ENCODE data around the gene YWHAG. TPM values are rescaled to one million over a fixed set of nuclear protein-coding genes. Genes with fewer than 3 reads are reported as not detected.

Gene YWHAG
- total and polyA plus RNA-seq, 9 of the 15 experiments (the other 6 are each of a cell fraction or from before 2014, with no cell fraction given): 30.4 to 246 (median 94.5) TPM

- TF ChIP-seq TRIM25 (IDR thresholded peaks at IDR 0.05; ENCODE audit: borderline replicate concordance) (no peak), AFF1 (IDR thresholded peaks at IDR 0.05; ENCODE audit: low read depth in 1 of 2, partially characterized antibody in 2 of 2) (no peak), ZNF584 (CRISPR knock-in tag; IDR thresholded peaks at IDR 0.05; ENCODE audit: low read depth) (0 out of 2 replicates have a peak, but pooled peaks have one; percentile 60), ZNF668 (CRISPR knock-in tag; IDR thresholded peaks at IDR 0.05) (no peak), CHD4 (IDR thresholded peaks at IDR 0.05; ENCODE audit: insufficient read depth, insufficient replicate concordance, low read depth, low read length, poor library complexity, severe bottlenecking) (peak; percentile 66), BCOR (IDR thresholded peaks at IDR 0.05) (peak; percentile 42), SAFB2 (IDR thresholded peaks at IDR 0.05; ENCODE audit: borderline replicate concordance, low read depth, low read length, severe bottlenecking) (no peak), MEF2D (tag; conservative IDR thresholded peaks at IDR 0.05; ENCODE audit: low read depth) (no peak), SMARCC2 (IDR thresholded peaks at IDR 0.05; ENCODE audit: low read depth) (no peak), TAF9B (IDR thresholded peaks at IDR 0.05; ENCODE audit: partially characterized antibody) (peak; percentile 48), CTBP1 (IDR thresholded peaks at IDR 0.05; ENCODE audit: borderline replicate concordance) (peak; percentile 39; the same call in 1 of the 2 replicates), SRF (CRISPR knock-in tag; IDR thresholded peaks at IDR 0.05) (peak in 1 of 2 experiments; percentile 74; a peak in 2 of 4 replicates), MEF2A (IDR thresholded peaks at IDR 0.05; ENCODE audit: control insufficient read depth, low read depth, low read length) (no peak)
These were observed 55.3 kb downstream of the YWHAG start (continued) for GRCh38 chr7:76303202-76304147.
